GM10248 (cell line): ENCODE measurements around the gene BRCA2.

ENCODE experiments used
- CTCF ChIA-PET: fragments of 300-600 bp; sonication (Branson Sonifier 250); formaldehyde crosslinking; extraction: SDS; loops from one replicate; lab custom pipeline; 2021; ENCODE audit warnings: antibody characterized with exemption; lab: Yijun Ruan, JAX
- POLR2A ChIA-PET: fragments of 350-650 bp; sonication (Branson Sonifier 250); formaldehyde crosslinking; extraction: SDS; loops from one replicate; lab custom pipeline; 2020; ENCODE audit warnings: antibody characterized with exemption; lab: Yijun Ruan, JAX
- DNase-seq: peaks from one replicate; pipeline ENCODE4 v3.0.0; 2012; ENCODE audit errors: extremely low spot score
- TF ChIP-seq, protein P1 (sequence below): IDR thresholded peaks from 2 replicates; pipeline ENCODE4 v1.5.1; 2012; ENCODE audit warnings: mild to moderate bottlenecking, low read depth; ENCODE audit errors: extremely low read depth, missing control alignments, control extremely low read depth

BRCA2 gene

DNA sequence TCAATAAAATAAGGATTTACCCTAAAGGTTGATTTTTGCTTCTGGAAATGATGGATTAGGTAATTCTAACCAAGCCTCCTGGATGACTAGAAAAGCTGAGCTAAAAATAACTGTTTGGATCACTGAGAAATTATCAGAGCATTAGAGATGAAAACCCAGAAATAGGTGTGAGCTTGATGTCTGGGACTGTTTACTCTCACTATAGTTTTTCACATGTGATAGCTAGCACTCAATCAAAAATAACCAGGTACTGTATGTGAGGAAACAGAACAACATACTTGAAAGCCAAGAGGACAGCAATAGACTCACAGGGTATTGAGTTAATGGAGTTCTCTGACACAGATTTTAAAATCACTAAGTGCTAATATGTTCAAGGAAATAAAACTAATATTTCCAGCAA, 9.7 kb upstream of the BRCA2 start:
- TF ChIP-seq, protein P1, sequence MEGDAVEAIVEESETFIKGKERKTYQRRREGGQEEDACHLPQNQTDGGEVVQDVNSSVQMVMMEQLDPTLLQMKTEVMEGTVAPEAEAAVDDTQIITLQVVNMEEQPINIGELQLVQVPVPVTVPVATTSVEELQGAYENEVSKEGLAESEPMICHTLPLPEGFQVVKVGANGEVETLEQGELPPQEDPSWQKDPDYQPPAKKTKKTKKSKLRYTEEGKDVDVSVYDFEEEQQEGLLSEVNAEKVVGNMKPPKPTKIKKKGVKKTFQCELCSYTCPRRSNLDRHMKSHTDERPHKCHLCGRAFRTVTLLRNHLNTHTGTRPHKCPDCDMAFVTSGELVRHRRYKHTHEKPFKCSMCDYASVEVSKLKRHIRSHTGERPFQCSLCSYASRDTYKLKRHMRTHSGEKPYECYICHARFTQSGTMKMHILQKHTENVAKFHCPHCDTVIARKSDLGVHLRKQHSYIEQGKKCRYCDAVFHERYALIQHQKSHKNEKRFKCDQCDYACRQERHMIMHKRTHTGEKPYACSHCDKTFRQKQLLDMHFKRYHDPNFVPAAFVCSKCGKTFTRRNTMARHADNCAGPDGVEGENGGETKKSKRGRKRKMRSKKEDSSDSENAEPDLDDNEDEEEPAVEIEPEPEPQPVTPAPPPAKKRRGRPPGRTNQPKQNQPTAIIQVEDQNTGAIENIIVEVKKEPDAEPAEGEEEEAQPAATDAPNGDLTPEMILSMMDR: no peak
- POLR2A ChIA-PET: no interaction called here
- CTCF ChIA-PET: interaction anchor here (0.9 to 4.4 kb wide), 6 partner anchors 9 to 396 kb away, joined by 3 to 23 read pairs (median 6); partner anchors contain the start of gene BRCA2

DNA sequence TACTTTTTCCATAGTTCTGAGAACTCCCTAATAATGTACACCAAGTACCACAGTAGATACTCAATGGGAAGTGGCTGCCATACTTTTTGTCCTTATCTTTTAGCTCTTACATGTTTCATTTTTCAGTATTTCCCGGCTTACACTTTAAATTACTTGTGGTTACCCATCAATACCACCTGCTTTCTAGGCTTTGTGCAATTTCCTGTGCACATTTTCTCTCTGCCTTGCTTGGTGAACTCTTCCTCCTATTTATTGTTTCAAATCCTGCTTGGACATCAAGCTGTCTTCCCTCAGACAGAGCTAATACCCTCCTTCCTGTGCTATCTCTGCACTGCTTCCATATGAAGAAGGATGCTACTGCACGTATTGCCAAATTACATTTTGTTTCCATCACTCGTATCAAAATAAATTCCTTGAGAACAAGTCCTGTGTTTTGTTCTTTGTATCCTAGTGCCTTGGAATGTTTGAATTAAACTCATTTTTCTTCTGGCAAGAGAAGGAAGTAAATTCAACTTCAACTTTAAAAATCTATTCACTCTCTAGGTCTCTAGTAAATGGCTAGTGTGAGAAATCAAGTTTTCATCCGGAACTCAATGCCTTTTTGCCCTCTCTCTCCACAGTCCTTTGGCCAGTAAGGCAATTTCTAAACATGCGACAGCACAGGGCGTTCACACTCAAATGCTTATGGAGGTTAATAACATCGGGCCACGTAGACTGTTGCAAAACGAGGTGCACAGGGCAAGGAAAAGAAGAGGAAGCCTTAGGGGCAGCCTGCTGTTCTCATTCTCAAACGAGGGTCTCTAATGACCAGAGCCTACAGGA, 5.8 kb upstream of the BRCA2 start:
- POLR2A ChIA-PET: no interaction called here
- DNase-seq: no peak
- TF ChIP-seq, protein P1: no peak
- CTCF ChIA-PET: interaction anchor here (1.0 to 1.2 kb wide), 4 partner anchors 28 to 400 kb away, joined by 3 to 7 read pairs (median 4); no protein-coding TSS in a partner anchor

More for the DNA sequence above, 9.7 kb upstream of the BRCA2 start:
- no peak for DNase-seq

DNA sequence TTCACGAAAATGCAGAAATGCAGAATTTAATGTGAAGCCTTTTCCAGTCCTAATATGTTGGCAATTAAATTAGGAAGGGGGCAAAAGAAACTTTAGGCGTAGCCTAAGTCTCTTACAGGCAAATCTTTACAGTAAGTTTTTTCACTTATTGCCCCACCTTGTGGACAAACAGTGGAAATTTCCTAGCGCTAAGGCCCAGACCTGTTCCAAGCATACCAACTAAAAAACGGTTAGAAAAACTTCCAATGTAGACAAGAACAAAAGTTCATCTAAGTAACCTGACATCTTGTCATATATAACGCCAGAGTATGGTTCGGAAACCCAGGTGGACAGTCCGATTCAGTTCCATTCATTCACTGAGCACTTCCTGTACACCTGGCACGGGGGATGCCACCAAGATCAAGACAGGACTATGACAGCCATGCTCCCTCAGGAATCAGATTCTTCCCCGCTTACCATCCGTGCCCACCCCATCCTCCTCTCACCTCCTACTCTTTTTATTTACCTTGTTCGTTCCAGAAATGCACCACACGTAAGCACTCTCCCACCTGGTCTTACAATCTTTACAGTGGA, 5.1 kb upstream of the BRCA2 start:
- ChIA-PET CTCF (no interaction called here), POLR2A (no interaction called here)
- peak; percentile 52 for DNase-seq
- TF ChIP-seq, protein P1: peak; percentile 35

DNA sequence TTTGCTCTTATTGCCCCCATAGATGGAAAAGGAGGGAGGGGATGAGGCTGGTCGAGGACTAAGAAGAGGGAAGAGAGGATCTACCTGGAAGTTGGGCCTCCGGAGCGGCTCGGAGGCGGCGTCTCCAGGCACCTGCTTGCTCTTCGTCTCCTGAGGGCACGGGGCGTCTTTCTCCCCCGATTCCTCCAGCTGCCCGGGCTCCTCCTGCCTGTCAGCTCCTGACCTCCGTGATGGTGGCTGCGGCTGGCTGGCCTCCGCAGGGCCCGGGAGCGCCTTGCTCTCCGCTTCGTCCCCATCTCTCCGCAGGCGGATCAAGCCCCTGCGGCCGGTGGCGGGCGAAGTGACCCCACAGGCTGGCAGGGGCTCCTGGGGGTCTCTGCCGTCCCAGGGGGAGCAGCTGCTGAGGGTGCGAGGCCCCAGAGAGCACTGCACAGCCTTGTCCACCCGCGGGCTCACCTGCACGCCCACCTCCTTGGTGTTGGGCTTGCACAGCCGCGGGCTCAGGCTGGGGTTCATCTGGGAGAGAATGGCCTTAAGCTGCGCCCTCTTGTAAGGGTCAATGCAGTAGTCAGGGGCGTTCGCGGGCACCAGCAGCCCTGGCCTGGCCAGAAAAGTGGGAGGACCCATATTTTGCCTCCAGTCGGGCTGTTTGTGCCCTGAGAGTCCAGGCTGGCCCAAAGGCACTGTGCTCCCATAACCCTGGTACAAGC, 4.0 kb upstream of the BRCA2 start:
- DNase-seq: no peak
- ChIA-PET CTCF (interaction anchor here (0.9 to 1.8 kb wide), 8 partner anchors 17 to 402 kb away, joined by 3 to 10 read pairs (median 4); no protein-coding TSS in a partner anchor), POLR2A (no interaction called here)
- TF ChIP-seq, protein P1: no peak

DNA sequence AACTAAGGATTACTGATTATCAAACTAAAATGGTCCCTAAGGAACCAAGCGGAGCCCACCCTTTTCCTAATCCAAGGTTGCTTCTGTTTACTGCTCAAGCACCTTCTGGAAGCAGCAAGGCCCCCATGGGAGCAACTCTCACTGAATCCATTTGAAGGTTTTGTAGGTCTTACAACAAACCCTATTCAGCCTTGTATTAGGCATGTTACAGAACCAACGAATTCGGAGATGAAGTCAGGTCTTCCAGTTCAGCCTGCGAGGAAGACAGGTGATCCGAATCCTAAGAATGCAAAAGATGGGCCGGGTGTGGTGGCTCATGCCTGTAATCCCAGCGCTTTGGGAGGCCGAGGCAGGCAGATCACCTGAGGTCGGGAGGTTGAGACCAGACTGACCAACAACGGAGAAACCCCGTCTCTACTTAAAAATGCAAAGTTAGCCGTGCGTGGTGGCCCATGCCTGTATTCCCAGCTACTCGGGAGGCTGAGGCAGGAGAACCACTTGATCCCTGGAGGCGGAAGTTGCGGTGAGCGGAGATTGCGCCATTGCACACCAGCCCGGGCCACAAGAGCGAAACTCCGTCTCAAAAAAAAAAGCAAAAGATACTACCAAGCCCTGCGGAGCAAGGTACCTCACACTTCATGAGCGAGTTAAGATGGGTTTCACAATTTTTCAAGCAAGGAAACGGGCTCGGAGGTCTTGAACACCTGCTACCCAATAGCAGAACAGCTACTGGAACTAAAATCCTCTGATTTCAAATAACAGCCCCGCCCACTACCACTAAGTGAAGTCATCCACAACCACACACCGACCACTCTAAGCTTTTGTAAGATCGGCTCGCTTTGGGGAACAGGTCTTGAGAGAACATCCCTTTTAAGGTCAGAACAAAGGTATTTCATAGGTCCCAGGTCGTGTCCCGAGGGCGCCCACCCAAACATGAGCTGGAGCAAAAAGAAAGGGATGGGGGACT, 754 bp upstream of the BRCA2 start:
- POLR2A ChIA-PET: interaction anchor here (0.8 to 1.4 kb wide), 3 partner anchors 113 to 363 kb away, joined by 3 to 9 read pairs (median 3); partner anchors contain the start of gene N4BP2L1
- peak; percentile 55 for DNase-seq
- TF ChIP-seq, protein P1: no peak
- CTCF ChIA-PET: interaction anchor here (0.7 to 2.1 kb wide), 12 partner anchors 11 to 405 kb away, joined by 3 to 10 read pairs (median 4); partner anchors contain the start of gene PDS5B
